GM12878 (cell line): ENCODE data around the gene TSHZ2. TPM values are rescaled to one million over a fixed set of nuclear protein-coding genes. Genes with fewer than 3 reads are reported as not detected.

Source experiments
- ATAC-seq: fragments of 200-7000 bp; cut with Tn5 transposase; 3 replicates; pipeline ENCODE4 v1.9.1; 2020; ENCODE audit warnings: mild to moderate bottlenecking, moderate library complexity
- BruUV-seq: library from RNA; stranded (reverse); fragments of 400-500 nt; replicated peaks from 2 replicates; lab custom pipeline; 2021; lab: Mats Ljungman, UMichigan
- CTCF ChIA-PET: fragments of 300-600 bp; sonication (Branson Sonifier 250); formaldehyde crosslinking; extraction: SDS; loops from one replicate; lab custom pipeline; 2021; ENCODE audit warnings: inconsistent platforms; lab: Yijun Ruan, JAX
- POLR2A ChIA-PET: fragments of 350-600 bp; formaldehyde crosslinking; extraction: SDS; loops from one replicate; lab custom pipeline; 2021; ENCODE audit warnings: inconsistent platforms; lab: Charles Lee
- RAD21 ChIA-PET: fragments of 300-600 bp; sonication (Branson Sonifier 250); formaldehyde crosslinking; loops from one replicate; lab custom pipeline; 2023; ENCODE audit warnings: antibody characterized with exemption; ENCODE audit not compliant: unreplicated experiment; lab: Charles Lee
- SMC1A ChIA-PET: fragments of 300-600 bp; sonication (Branson Sonifier 250); formaldehyde crosslinking; loops from one replicate; lab custom pipeline; 2023; ENCODE audit not compliant: unreplicated experiment, uncharacterized antibody; lab: Charles Lee
- DNase-seq: peaks from one replicate; pipeline ENCODE4 v3.0.0-alpha.2; 2011; ENCODE audit warnings: low read depth, low spot score
- FAIRE-seq: peaks from 3 replicates; lab custom pipeline; 2011; peaks lifted over from hg19 to GRCh38; lab: Jason Lieb, UNC
- H2AFZ ChIP-seq: 2 replicates; pipeline ENCODE4 v1.6.0; 2011; ENCODE audit warnings: low read depth, low read length, control low read depth; ENCODE audit not compliant: control insufficient read depth
- H3K27ac ChIP-seq: 2 replicates; pipeline ENCODE4 v1.5.1; 2011; ENCODE audit warnings: control low read depth; ENCODE audit not compliant: control insufficient read depth, insufficient read depth
- H3K27me3 ChIP-seq, 2 experiments: replicated peaks in 1 of 2; 2 replicates each; pipeline versions ENCODE4 v1.6.0 to v1.6.1; 2011; ENCODE audit warnings: low read length in 1 of 2; ENCODE audit not compliant: control insufficient read depth in 2 of 2, insufficient read depth in 2 of 2
- H3K36me3 ChIP-seq, 2 experiments: 2 replicates each; pipeline ENCODE4 v1.5.1; 2011; ENCODE audit warnings: low read length in 1 of 2; ENCODE audit not compliant: control insufficient read depth in 2 of 2, insufficient read depth in 2 of 2
- H3K4me1 ChIP-seq: 2 replicates; pipeline ENCODE4 v1.6.1; 2011; ENCODE audit warnings: mild to moderate bottlenecking, low read length, moderate library complexity, mixed read lengths; ENCODE audit not compliant: control insufficient read depth, insufficient read depth
- H3K4me2 ChIP-seq: 2 replicates; pipeline ENCODE4 v1.6.0; 2011; ENCODE audit warnings: control low read depth; ENCODE audit not compliant: control insufficient read depth, insufficient read depth
- H3K4me3 ChIP-seq: fragments of 200-600 bp; sonication (generic); 2 replicates; pipeline ENCODE4 v1.5.1; 2016
- H3K79me2 ChIP-seq: 2 replicates; pipeline ENCODE4 v1.6.0; 2011; ENCODE audit warnings: low read length; ENCODE audit not compliant: control insufficient read depth, insufficient read depth
- H3K9ac ChIP-seq: 2 replicates; pipeline ENCODE4 v1.8.0; 2011; ENCODE audit warnings: low read length, control low read depth, mixed read lengths; ENCODE audit not compliant: control insufficient read depth, insufficient read depth
- H3K9me3 ChIP-seq: replicated peaks from 3 replicates; pipeline ENCODE4 v1.5.1; 2011; ENCODE audit warnings: mild to moderate bottlenecking, low read length; ENCODE audit not compliant: control insufficient read depth, insufficient read depth
- H4K20me1 ChIP-seq: 2 replicates; pipeline ENCODE4 v1.6.0; 2011; ENCODE audit not compliant: control insufficient read depth, insufficient read depth
- ASH2L ChIP-seq: fragments of 300-600, 200-600 bp; sonication (generic); IDR thresholded peaks from 2 replicates; pipeline ENCODE4 v1.6.1; 2017; ENCODE audit warnings: low read depth, mild to moderate bottlenecking, borderline replicate concordance
- BHLHE40 ChIP-seq, 2 experiments: fragments of 450-650 bp in 1 of 2; IDR thresholded peaks; 2 replicates each; pipeline ENCODE4 v1.6.1; 2011 to 2017; ENCODE audit warnings: low read depth in 2 of 2, borderline replicate concordance in 1 of 2, improper control_type of control experiment in 1 of 2, low read length in 1 of 2, mild to moderate bottlenecking in 1 of 2
- BMI1 ChIP-seq: fragments of 450-650 bp; IDR thresholded peaks from 2 replicates; pipeline ENCODE4 v1.6.1; 2016; ENCODE audit warnings: mild to moderate bottlenecking, moderate library complexity, borderline replicate concordance
- IRF4 ChIP-seq: IDR thresholded peaks from 2 replicates; pipeline ENCODE4 v1.6.1; 2011; ENCODE audit warnings: low read depth, low read length
- NFIC ChIP-seq: IDR thresholded peaks from 2 replicates; pipeline ENCODE4 v1.6.1; 2012; ENCODE audit warnings: low read depth, mild to moderate bottlenecking, inconsistent platforms, low read length, moderate library complexity
- SP1 ChIP-seq: IDR thresholded peaks from one replicate; pipeline ENCODE4 v1.6.1; 2011; ENCODE audit warnings: low read depth, low read length
- SPI1 ChIP-seq: IDR thresholded peaks from 2 replicates; pipeline ENCODE4 v1.6.1; 2011; ENCODE audit warnings: low read depth, mild to moderate bottlenecking, low read length, moderate library complexity, borderline replicate concordance; ENCODE audit not compliant: insufficient read depth
- SUZ12 ChIP-seq: fragments of 200-600 bp; sonication (generic); IDR thresholded peaks from one replicate; pipeline ENCODE4 v1.6.1; 2018; ENCODE audit warnings: antibody characterized with exemption, mild to moderate bottlenecking; ENCODE audit not compliant: unreplicated experiment
- ZNF384 ChIP-seq: IDR thresholded peaks from 2 replicates; pipeline ENCODE4 v1.6.1; 2012; ENCODE audit warnings: low read depth, mild to moderate bottlenecking, low read length, improper control_type of control experiment, borderline replicate concordance
- WGBS: methylation state at CpG from one replicate; pipeline ENCODE4 v1.1.6; 2016; ENCODE audit warnings: low lambda C conversion rate; ENCODE audit not compliant: insufficient replicate concordance, insufficient coverage; ENCODE audit errors: missing lambda C conversion rate; 5-methylcytosine and 5-hydroxymethylcytosine counted together
- in situ Hi-C: fragments of 300-500 bp; cut with MboI; formaldehyde crosslinking; loops from 9 replicates; pipeline ENCODE4 v1.14.3; 2018; ENCODE audit warnings: mixed read lengths
- intact Hi-C: fragments of 100-400 bp; cut with micrococcal nuclease; formaldehyde crosslinking; loops from one replicate; pipeline ENCODE4 v1.14.2; 2022; ENCODE audit not compliant: unreplicated experiment
- polyA plus RNA-seq, 11 experiments: library from polyadenylated mRNA; depleted of rRNA in 4 of 11; unstranded in 6 of 11; stranded (reverse) in 5 of 11; fragments of >200 nt; fragmentation: Nextera tagmentation in 4 of 11; fragmentation: Illumina TruSeq in 1 of 11; extraction: Ambion mirVana in 4 of 11; extraction: Trizol in 1 of 11; gene quantifications; 1 replicate in 1 of 11; 2 replicates in 10 of 11; pipeline versions ENCODE4 v1.2.1 to v1.2.3, GENCODE V29; 2011 to 2016; ENCODE audit warnings: inconsistent platforms in 2 of 11, missing spikeins in 2 of 11, low read depth in 1 of 11
- total RNA-seq, 4 experiments: library from RNA; depleted of rRNA in 3 of 4; stranded (reverse); fragments of >200 nt in 3 of 4; fragmentation: Illumina TruSeq in 1 of 4; extraction: Trizol in 1 of 4; gene quantifications; 2 replicates each; pipeline versions ENCODE4 v1.2.1 to v1.2.3, GENCODE V29; 2013 to 2021
- TF ChIP-seq, protein P1 (sequence below): IDR thresholded peaks from 2 replicates; pipeline ENCODE4 v1.6.1; 2011; ENCODE audit warnings: borderline replicate concordance, low read depth, mild to moderate bottlenecking, moderate library complexity, mixed read lengths, low read length; ENCODE audit not compliant: insufficient read depth; ENCODE audit errors: extremely low read length

Gene TSHZ2
- total and polyA plus RNA-seq, 10 of the 15 experiments (the other 5 are each of a cell fraction or from before 2014, with no cell fraction given) = 0.01 to 0.86 (median 0.13) TPM; not detected in 2

DNA sequence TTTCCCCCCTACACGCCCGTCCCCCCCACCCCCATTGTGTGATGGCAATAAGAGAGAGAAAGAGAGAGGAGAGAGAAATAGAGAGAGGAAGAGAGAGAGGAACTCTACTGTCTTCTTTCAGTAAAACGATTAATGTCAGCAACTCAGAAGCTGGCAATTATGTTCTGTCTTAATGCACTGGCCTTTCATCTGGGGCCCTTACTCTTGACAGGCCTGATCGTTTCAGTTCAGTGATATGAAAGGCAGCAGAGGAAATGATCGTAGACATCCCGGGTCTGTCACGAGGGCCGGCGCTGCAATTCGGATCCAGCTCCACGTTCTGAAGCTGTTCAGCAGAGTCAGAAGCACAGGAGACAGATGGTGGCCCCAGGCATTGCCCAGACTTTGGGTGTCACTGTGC lies 312.5 kb downstream of the TSHZ2 start (continued):
- TF ChIP-seq, protein P1, sequence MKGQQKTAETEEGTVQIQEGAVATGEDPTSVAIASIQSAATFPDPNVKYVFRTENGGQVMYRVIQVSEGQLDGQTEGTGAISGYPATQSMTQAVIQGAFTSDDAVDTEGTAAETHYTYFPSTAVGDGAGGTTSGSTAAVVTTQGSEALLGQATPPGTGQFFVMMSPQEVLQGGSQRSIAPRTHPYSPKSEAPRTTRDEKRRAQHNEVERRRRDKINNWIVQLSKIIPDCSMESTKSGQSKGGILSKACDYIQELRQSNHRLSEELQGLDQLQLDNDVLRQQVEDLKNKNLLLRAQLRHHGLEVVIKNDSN = no peak
- no peak for TF ChIP-seq SUZ12
- TF ChIP-seq ASH2L = no peak
- no peak for TF ChIP-seq ZNF384
- TF ChIP-seq SP1 = no peak
- TF ChIP-seq BMI1 = no peak
- no peak for TF ChIP-seq IRF4
- no peak for TF ChIP-seq NFIC

DNA sequence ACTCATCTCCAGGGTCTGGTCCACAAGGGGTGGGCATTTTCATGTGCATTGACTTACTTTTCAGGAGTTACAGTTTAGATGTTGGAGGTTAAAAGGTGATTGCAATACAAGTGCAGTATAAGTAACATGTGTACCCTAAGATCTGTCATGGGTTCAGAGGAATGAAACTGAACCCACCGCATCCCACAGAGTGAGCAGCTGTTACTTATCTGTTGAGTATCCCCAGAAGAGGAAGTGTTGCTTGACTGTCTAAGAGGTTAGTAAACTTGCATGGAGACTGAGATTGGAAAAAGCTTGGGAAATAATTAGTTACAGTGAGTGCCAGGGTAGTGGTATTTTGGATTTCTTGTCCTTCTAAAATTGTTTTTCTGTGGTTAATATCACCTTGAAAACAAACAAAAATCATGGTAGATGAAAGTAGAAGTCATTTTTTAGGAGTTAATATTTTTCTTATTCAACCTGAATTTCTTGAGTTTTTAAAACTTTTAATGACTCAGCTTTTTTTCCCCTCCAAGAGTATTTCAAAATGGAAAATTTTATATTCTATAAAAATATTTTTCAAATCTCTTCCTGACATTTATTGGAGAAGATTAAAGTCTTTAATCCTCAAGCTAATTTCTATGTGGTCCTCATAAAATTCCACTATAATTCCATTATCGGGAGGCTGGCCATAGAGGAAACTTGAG lies 315.3 kb downstream of the TSHZ2 start:
- H3K4me2 ChIP-seq = no peak overlapping the region
- H4K20me1 ChIP-seq = no peaks in the 10 kb centered on the region
- H2AFZ ChIP-seq = no peak overlapping the region
- ChIA-PET CTCF (interaction anchor here (1.5 kb wide), 1 partner anchor 68 kb away, joined by 3 read pairs; no protein-coding TSS in a partner anchor), RAD21 (no interaction called here), POLR2A (no interaction called here), SMC1A (no interaction called here)
- no peaks in the 10 kb centered on the region for H3K9me3 ChIP-seq
- in situ Hi-C loops (no loop called here), intact Hi-C loops (no loop called here)
- no peak for FAIRE-seq
- no peak overlapping the region for H3K9ac ChIP-seq
- TF ChIP-seq SPI1 = peak; percentile 37; the same call in 1 of the 2 replicates
- TF ChIP-seq BHLHE40 (IDR thresholded peaks at IDR 0.05; ENCODE audit: borderline replicate concordance in 1 of 2, low read depth in 2 of 2, low read length in 1 of 2) = no peak
- no peaks in the 10 kb centered on the region for H3K4me1 ChIP-seq
- H3K4me3 ChIP-seq = no peak overlapping the region
- H3K27me3 ChIP-seq = peaks cover 3 to 5% of the 10 kb centered on the region in 2 experiments; a peak in 3 of 4 replicates
- 96% methylated on average over 2 of the region's 2 CpGs for WGBS
- no peak overlapping the region for H3K27ac ChIP-seq
- peak; percentile 36; the same call in 2 of the 3 replicates for ATAC-seq
- DNase-seq = no peak
- no TSS peak for BruUV-seq
- H3K36me3 ChIP-seq = no peaks in the 10 kb centered on the region
- no peaks in the 10 kb centered on the region for H3K79me2 ChIP-seq
